ENCODE measurements around the gene AVEN.

- TF ChIP-seq CTCF (conservative IDR thresholded peaks at IDR 0.05 in 1 of 2, IDR thresholded peaks at IDR 0.05 in 1 of 2; ENCODE audit: extremely low read depth in 1 of 2, insufficient read depth in 1 of 2, low read depth in 1 of 2, low read length in 2 of 2): no peak
- TF ChIP-seq EZH2 (IDR thresholded peaks at IDR 0.05; ENCODE audit: borderline replicate concordance, low read length): no peak
Observed at GRCh38 chr15:33840615-33841014, 198.4 kb downstream of the AVEN start.
